Measurements from ENCODE around the gene ALK. TPM values are rescaled to one million over a fixed set of nuclear protein-coding genes. Genes with fewer than 3 reads are reported as not detected.

ALK gene
- polyA plus RNA-seq, 2 of the 4 experiments (the other 2 are of a cell fraction): not detected

GRCh38 chr2:29393676-29394075, 527.7 kb downstream of the ALK start:
- TF ChIP-seq KDM5A (IDR thresholded peaks at IDR 0.05): no peak
- no peak for TF ChIP-seq ZC3H11A (IDR thresholded peaks at IDR 0.05)
- no peak for TF ChIP-seq EHF (CRISPR knock-in tag; IDR thresholded peaks at IDR 0.05)
- TF ChIP-seq FOSB (CRISPR knock-in tag; IDR thresholded peaks at IDR 0.05): no peak
- no peak for TF ChIP-seq POLR2AphosphoS2 (conservative IDR thresholded peaks at IDR 0.05; ENCODE audit: low read length)
- no peak for TF ChIP-seq HEYL (CRISPR knock-in tag; IDR thresholded peaks at IDR 0.05)
- Histone ChIP-seq H3K4me3 (no peak overlapping the region), H3K9me3 (no peaks in the 10 kb centered on the region), H3K4me2 (no peak overlapping the region), H3K4me1 (no peaks in the 10 kb centered on the region), H3K27ac (no peak overlapping the region)
- 2% methylated on average over 1 of the region's 1 CpG for WGBS (ENCODE audit: missing lambda C conversion rate)
- DNase-seq (ENCODE audit: low read depth in 1 of 2, low spot score in 1 of 2): no peak
- no peak for FAIRE-seq
- CTCF ChIA-PET: no interaction called here
- no peak for ATAC-seq
- POLR2A ChIA-PET: no interaction called here

- Histone ChIP-seq H3K27ac (no peak overlapping the region), H3K4me1 (no peaks in the 10 kb centered on the region), H3K4me2 (no peak overlapping the region), H3K9me3 (no peaks in the 10 kb centered on the region), H3K4me3 (no peak overlapping the region)
- no peak for TF ChIP-seq ZSCAN20 (CRISPR knock-in tag; IDR thresholded peaks at IDR 0.05)
- peak; percentile 79 for TF ChIP-seq ESRRA (IDR thresholded peaks at IDR 0.05; ENCODE audit: borderline replicate concordance, low read length)
- TF ChIP-seq SMC3 (IDR thresholded peaks at IDR 0.05): no peak
- no peak for TF ChIP-seq BHLHE40 (IDR thresholded peaks at IDR 0.05; ENCODE audit: low read depth, low read length)
- no peak for TF ChIP-seq GATA3 (IDR thresholded peaks at IDR 0.05; ENCODE audit: borderline replicate concordance)
- no peak for TF ChIP-seq EP300 (IDR thresholded peaks at IDR 0.05)
- no peak for TF ChIP-seq HOXA7 (CRISPR knock-in tag; IDR thresholded peaks at IDR 0.05)
- 4% methylated on average over 2 of the region's 2 CpGs for WGBS (ENCODE audit: missing lambda C conversion rate)
- ATAC-seq: no peak
- CTCF ChIA-PET: no interaction called here
- DNase-seq (ENCODE audit: low read depth in 1 of 2, low spot score in 1 of 2): no peak
- peak; percentile 18 for FAIRE-seq
- POLR2A ChIA-PET: no interaction called here
Measured at GRCh38 chr2:29392774-29393173, 528.6 kb downstream of the ALK start.

- Histone ChIP-seq H3K4me2 (no peak overlapping the region), H3K27ac (no peak overlapping the region), H3K9me3 (no peaks in the 10 kb centered on the region), H3K4me1 (no peaks in the 10 kb centered on the region), H3K4me3 (no peak overlapping the region)
- ATAC-seq: no peak
- CTCF ChIA-PET: no interaction called here
- DNase-seq (ENCODE audit: low read depth in 1 of 2, low spot score in 1 of 2): no peak
- 32% methylated on average over 7 of the region's 7 CpGs for WGBS (ENCODE audit: missing lambda C conversion rate)
- POLR2A ChIA-PET: no interaction called here
- TF ChIP-seq EHF (CRISPR knock-in tag; IDR thresholded peaks at IDR 0.05) (no peak), ZSCAN20 (CRISPR knock-in tag; IDR thresholded peaks at IDR 0.05) (no peak), NFE2L2 (conservative IDR thresholded peaks at IDR 0.05; ENCODE audit: low read length) (no peak), MYC (IDR thresholded peaks at IDR 0.05; ENCODE audit: borderline replicate concordance, low read length) (no peak)
- no peak for FAIRE-seq
Measured at GRCh38 chr2:29390136-29390535, 531.2 kb downstream of the ALK start.

GRCh38 chr2:29389686-29390085, 531.7 kb downstream of the ALK start:
- ChIA-PET POLR2A (no interaction called here), CTCF (no interaction called here)
- Histone ChIP-seq H3K4me3 (no peak overlapping the region), H3K27ac (no peak overlapping the region), H3K4me2 (no peak overlapping the region), H3K4me1 (no peaks in the 10 kb centered on the region), H3K9me3 (no peaks in the 10 kb centered on the region)
- ATAC-seq (no peak), FAIRE-seq (no peak), DNase-seq (ENCODE audit: low read depth in 1 of 2, low spot score in 1 of 2) (no peak)
- TF ChIP-seq RAD21 (conservative IDR thresholded peaks at IDR 0.05 in 1 of 2, IDR thresholded peaks at IDR 0.05 in 1 of 2) (no peak), JUNB (IDR thresholded peaks at IDR 0.05) (no peak), GATA3 (IDR thresholded peaks at IDR 0.05; ENCODE audit: borderline replicate concordance) (no peak), HES2 (IDR thresholded peaks at IDR 0.05) (no peak), POLR2A (IDR thresholded peaks at IDR 0.05; ENCODE audit: low read length) (no peak), BCL3 (IDR thresholded peaks at IDR 0.05) (no peak), KDM1A (IDR thresholded peaks at IDR 0.05; ENCODE audit: low read depth) (no peak), MYC (IDR thresholded peaks at IDR 0.05; ENCODE audit: borderline replicate concordance, low read length) (no peak), HOXA7 (CRISPR knock-in tag; IDR thresholded peaks at IDR 0.05) (no peak), CBX2 (IDR thresholded peaks at IDR 0.05; ENCODE audit: borderline replicate concordance, low read depth) (no peak), KDM5A (IDR thresholded peaks at IDR 0.05) (no peak), ESRRA (IDR thresholded peaks at IDR 0.05; ENCODE audit: borderline replicate concordance, low read length) (no peak), RFX5 (IDR thresholded peaks at IDR 0.05) (no peak)
- 37% methylated on average over 7 of the region's 7 CpGs for WGBS (ENCODE audit: missing lambda C conversion rate)

All from A549 (cell line).